ENCODE data around the gene RPS16.

- TF ChIP-seq POLR2A (IDR thresholded peaks at IDR 0.05), result peak in 3 of 4 donors; percentile 60 to 89 (median 76)
- TF ChIP-seq CTCF (IDR thresholded peaks at IDR 0.05), result no peak
- peak; percentile 97 to 100 for TF ChIP-seq POLR2AphosphoS5 (IDR thresholded peaks at IDR 0.05)
Observed at GRCh38 chr19:39403331-39404312, 32.1 kb downstream of the RPS16 start.
